ENCODE data around the gene IGSF9B.

The IGSF9B gene

DNA sequence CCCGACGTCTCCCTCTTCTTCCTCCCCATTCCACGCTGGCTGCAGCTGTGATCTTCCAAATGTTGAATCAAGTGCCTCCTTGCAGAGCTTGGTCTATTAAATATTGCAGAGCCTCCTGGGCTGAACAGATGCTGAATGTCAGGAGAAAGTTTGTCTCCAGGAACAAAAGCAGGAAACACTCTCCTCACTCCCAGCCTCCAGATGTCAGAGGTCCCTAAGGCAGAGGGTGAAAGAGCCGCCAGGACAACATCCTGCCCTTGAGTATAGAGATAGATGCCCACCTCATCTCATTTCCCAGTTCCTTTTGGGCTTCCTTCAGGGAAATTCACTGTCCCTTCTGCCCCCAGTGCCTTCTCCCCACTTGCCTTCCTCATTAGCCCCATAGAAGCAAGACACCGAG lies 40.8 kb upstream of the IGSF9B start:
- no peak overlapping the region for H3K27ac ChIP-seq
- no peak for TF ChIP-seq CTCF (conservative IDR thresholded peaks at IDR 0.05)
- TF ChIP-seq ZFX (IDR thresholded peaks at IDR 0.05) = no peak

- no peak for TF ChIP-seq ZFX (IDR thresholded peaks at IDR 0.05)
- TF ChIP-seq CTCF (conservative IDR thresholded peaks at IDR 0.05) = no peak
- no peak overlapping the region for H3K27ac ChIP-seq
These were observed 39.9 kb upstream of the IGSF9B start for GRCh38 chr11:133996671-133997070.

DNA sequence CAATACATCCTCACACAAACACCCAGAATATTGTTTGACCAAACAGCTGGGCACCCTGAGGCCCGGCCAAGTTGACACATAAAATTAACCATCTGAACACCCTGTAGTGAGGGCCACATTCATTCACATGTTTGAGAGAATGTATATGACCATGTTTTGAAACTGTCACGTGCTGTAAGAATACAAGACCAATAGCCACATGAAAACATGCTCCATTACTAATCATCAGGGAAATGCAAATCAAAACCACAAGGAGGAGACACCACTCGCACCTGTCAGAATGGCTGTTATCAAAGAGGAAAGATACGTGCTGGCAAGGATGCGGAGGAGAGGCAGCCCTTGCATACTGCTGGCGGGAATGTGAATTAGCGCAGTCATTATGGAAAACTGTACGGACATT lies 38.3 kb upstream of the IGSF9B start:
- TF ChIP-seq ZFX (IDR thresholded peaks at IDR 0.05) = no peak
- TF ChIP-seq CTCF (conservative IDR thresholded peaks at IDR 0.05) = no peak
- H3K27ac ChIP-seq = no peak overlapping the region

- TF ChIP-seq CTCF (conservative IDR thresholded peaks at IDR 0.05) = no peak
- TF ChIP-seq ZFX (IDR thresholded peaks at IDR 0.05) = no peak
- H3K27ac ChIP-seq = no peak overlapping the region
These were observed 37.2 kb upstream of the IGSF9B start for GRCh38 chr11:133993921-133994320.

DNA sequence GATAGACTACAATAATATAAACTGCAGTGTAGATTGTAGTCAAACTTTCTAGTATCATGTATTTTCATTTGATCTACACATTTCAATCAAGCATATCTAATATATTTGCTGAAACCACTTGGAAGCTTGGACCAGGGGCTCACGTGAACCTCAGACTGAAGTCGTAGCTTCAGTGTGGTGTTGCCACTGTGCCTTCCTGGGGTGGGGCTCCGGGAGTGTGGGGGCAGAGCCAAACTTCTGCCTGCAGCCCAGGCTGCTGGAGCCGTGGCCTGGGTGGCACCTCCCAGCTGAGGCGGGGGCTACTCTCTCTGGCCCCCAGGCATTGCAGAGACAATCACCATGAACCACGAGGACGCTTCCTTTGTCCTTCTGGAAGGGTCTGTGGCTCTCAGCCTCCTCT lies 36.3 kb upstream of the IGSF9B start:
- TF ChIP-seq ZFX (IDR thresholded peaks at IDR 0.05) (no peak), CTCF (conservative IDR thresholded peaks at IDR 0.05) (no peak)
- H3K27ac ChIP-seq = no peak overlapping the region

DNA sequence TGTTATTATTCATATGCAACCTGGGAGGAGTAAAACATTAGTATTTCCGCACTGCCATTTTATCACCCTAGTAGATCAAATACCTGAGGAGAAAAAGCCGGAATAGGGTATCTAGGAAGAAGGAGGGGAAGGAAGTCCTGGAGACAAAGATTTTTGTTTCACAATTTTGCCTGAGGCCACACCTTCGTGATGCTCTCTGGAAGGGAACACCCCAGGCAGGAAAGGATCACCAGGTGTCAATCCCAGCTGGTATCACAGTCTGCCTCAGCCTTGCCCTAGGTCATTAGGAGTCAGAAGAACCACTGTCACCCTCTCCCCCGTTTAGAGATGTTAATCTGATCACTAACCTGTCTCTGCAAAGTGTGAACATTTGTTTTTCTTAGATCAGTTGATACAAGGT lies 35.4 kb upstream of the IGSF9B start:
- TF ChIP-seq ZFX (IDR thresholded peaks at IDR 0.05) = no peak
- no peak for TF ChIP-seq CTCF (conservative IDR thresholded peaks at IDR 0.05)
- no peak overlapping the region for H3K27ac ChIP-seq

- TF ChIP-seq CTCF (conservative IDR thresholded peaks at IDR 0.05) = no peak
- TF ChIP-seq ZFX (IDR thresholded peaks at IDR 0.05) = no peak
- H3K27ac ChIP-seq = no peak overlapping the region
These were observed 34.3 kb upstream of the IGSF9B start for GRCh38 chr11:133991101-133991500.

All from C4-2B (cell line).